ENCODE measurements around the gene CHD5. TPM values are rescaled to one million over a fixed set of nuclear protein-coding genes. Genes with fewer than 3 reads are reported as not detected.
"Not testable (repeated sequence)": the region's sequence is repeated elsewhere in the genome, so short reads cannot be mapped to it uniquely, and the experiment has no call there.

CHD5 gene
- total RNA-seq, 1 donor from 2014 or later, result 0.16 TPM

GRCh38 chr1:6081901-6082300, 98.2 kb downstream of the CHD5 start:
- H3K4me3 Mint-ChIP-seq, result no peak overlapping the region
- H3K27me3 Mint-ChIP-seq (ENCODE audit: low read depth), result no peaks in the 10 kb centered on the region
- H3K36me3 Mint-ChIP-seq (ENCODE audit: low read depth), result no peaks in the 10 kb centered on the region
- peaks cover 17% of the 10 kb centered on the region for H3K4me1 Mint-ChIP-seq
- no peak for TF ChIP-seq CTCF (conservative IDR thresholded peaks at IDR 0.05)
- H3K9me3 Mint-ChIP-seq, result no peaks in the 10 kb centered on the region
- no peak overlapping the region for H3K27ac Mint-ChIP-seq (ENCODE audit: unreplicated experiment)
- DNase-seq (ENCODE audit: low read depth, low spot score), result no peak

- Mint-ChIP-seq H3K27ac (ENCODE audit: unreplicated experiment) (no peak overlapping the region), H3K27me3 (ENCODE audit: low read depth) (no peaks in the 10 kb centered on the region), H3K4me3 (no peak overlapping the region), H3K4me1 (peaks cover 17% of the 10 kb centered on the region), H3K36me3 (ENCODE audit: low read depth) (no peaks in the 10 kb centered on the region), H3K9me3 (no peaks in the 10 kb centered on the region)
- TF ChIP-seq CTCF (conservative IDR thresholded peaks at IDR 0.05), result no peak
- DNase-seq (ENCODE audit: low read depth, low spot score), result no peak
These were observed 99.7 kb downstream of the CHD5 start for GRCh38 chr1:6080469-6080868.

GRCh38 chr1:6077919-6078318, 102.2 kb downstream of the CHD5 start:
- H3K4me3 Mint-ChIP-seq, result no peak overlapping the region
- H3K4me1 Mint-ChIP-seq, result peaks cover 8% of the 10 kb centered on the region

GRCh38 chr1:6077506-6077905, 102.6 kb downstream of the CHD5 start:
- TF ChIP-seq CTCF (conservative IDR thresholded peaks at IDR 0.05), result no peak
- no peak for DNase-seq (ENCODE audit: low read depth, low spot score)
- Mint-ChIP-seq H3K4me1 (peaks cover 5% of the 10 kb centered on the region), H3K36me3 (ENCODE audit: low read depth) (no peaks in the 10 kb centered on the region), H3K4me3 (no peak overlapping the region), H3K27me3 (ENCODE audit: low read depth) (no peaks in the 10 kb centered on the region), H3K9me3 (no peaks in the 10 kb centered on the region), H3K27ac (ENCODE audit: unreplicated experiment) (no peak overlapping the region)

More at GRCh38 chr1:6077919-6078318, 102.2 kb downstream of the CHD5 start:
- Mint-ChIP-seq H3K27ac (ENCODE audit: unreplicated experiment) (no peak overlapping the region), H3K9me3 (no peaks in the 10 kb centered on the region), H3K27me3 (ENCODE audit: low read depth) (no peaks in the 10 kb centered on the region), H3K36me3 (ENCODE audit: low read depth) (no peaks in the 10 kb centered on the region)
- no peak for DNase-seq (ENCODE audit: low read depth, low spot score)
- no peak for TF ChIP-seq CTCF (conservative IDR thresholded peaks at IDR 0.05)

- H3K9me3 Mint-ChIP-seq; H3K4me3 Mint-ChIP-seq; H3K4me1 Mint-ChIP-seq; H3K27me3 Mint-ChIP-seq (ENCODE audit: low read depth); H3K36me3 Mint-ChIP-seq (ENCODE audit: low read depth); DNase-seq (ENCODE audit: low read depth, low spot score); H3K27ac Mint-ChIP-seq (ENCODE audit: unreplicated experiment): not testable (repeated sequence)
These were observed 103.1 kb downstream of the CHD5 start for GRCh38 chr1:6077061-6077460.

GRCh38 chr1:6075748-6076147, 104.4 kb downstream of the CHD5 start:
- no peak for DNase-seq (ENCODE audit: low read depth, low spot score)
- Mint-ChIP-seq H3K4me1 (no peaks in the 10 kb centered on the region), H3K27ac (ENCODE audit: unreplicated experiment) (no peak overlapping the region), H3K4me3 (no peak overlapping the region), H3K9me3 (no peaks in the 10 kb centered on the region), H3K36me3 (ENCODE audit: low read depth) (no peaks in the 10 kb centered on the region), H3K27me3 (ENCODE audit: low read depth) (no peaks in the 10 kb centered on the region)
- TF ChIP-seq CTCF (conservative IDR thresholded peaks at IDR 0.05), result no peak
